Activated T-cell treated with anti-CD3 and anti-CD28 coated beads, Interleukin-2, amount 50 U/mL, for 24 hours (primary cell): ENCODE data around the gene CSNK2A1.
"Not testable (repeated sequence)": the region's sequence is repeated elsewhere in the genome, so short reads cannot be mapped to it uniquely, and the experiment has no call there.

Experiments
- DNase-seq: peaks from one replicate; pipeline ENCODE4 v3.0.0-alpha.2; 2020
- H3K27ac Mint-ChIP-seq: 2 replicates; pipeline ENCODE4 v1.8.0; 2020; ENCODE audit warnings: mild to moderate bottlenecking, mixed read lengths
- H3K27me3 Mint-ChIP-seq: 2 replicates; pipeline ENCODE4 v1.8.0; 2020; ENCODE audit warnings: mixed read lengths
- H3K36me3 Mint-ChIP-seq: 2 replicates; pipeline ENCODE4 v1.8.0; 2020; ENCODE audit warnings: low read depth, mixed read lengths
- H3K4me1 Mint-ChIP-seq: 2 replicates; pipeline ENCODE4 v1.8.0; 2020; ENCODE audit warnings: low read depth, mixed read lengths
- H3K4me3 Mint-ChIP-seq: 2 replicates; pipeline ENCODE4 v1.8.0; 2020; ENCODE audit warnings: mild to moderate bottlenecking, moderate library complexity, mixed read lengths
- H3K9me3 Mint-ChIP-seq: 2 replicates; pipeline ENCODE4 v1.8.0; 2020; ENCODE audit warnings: mixed read lengths

Gene CSNK2A1

DNA sequence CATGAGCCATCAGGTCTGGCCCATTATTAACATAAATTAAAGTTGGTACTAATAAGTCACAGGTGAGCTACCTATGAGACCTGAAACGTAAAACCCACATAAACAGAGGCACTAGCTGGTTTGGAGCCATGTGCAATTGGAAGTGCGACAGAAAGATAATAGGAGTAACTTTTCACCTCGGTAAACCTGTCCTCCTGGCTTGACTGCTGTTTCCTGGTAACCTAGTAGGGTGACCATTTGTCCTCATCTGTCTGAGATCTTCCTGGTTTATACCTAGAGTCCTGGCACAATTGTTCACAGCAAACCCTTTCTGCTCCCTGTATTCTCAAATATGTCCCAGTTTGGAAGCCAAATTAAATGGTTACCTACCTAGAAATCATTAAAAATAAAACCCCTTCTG, 88.6 kb downstream of the CSNK2A1 start:
- Mint-ChIP-seq H3K36me3 (peaks cover 44% of the 10 kb centered on the region), H3K4me1 (peaks cover 47% of the 10 kb centered on the region), H3K9me3 (no peaks in the 10 kb centered on the region), H3K27me3 (no peaks in the 10 kb centered on the region), H3K27ac (no peak overlapping the region), H3K4me3 (no peak overlapping the region)
- no peak for DNase-seq

DNA sequence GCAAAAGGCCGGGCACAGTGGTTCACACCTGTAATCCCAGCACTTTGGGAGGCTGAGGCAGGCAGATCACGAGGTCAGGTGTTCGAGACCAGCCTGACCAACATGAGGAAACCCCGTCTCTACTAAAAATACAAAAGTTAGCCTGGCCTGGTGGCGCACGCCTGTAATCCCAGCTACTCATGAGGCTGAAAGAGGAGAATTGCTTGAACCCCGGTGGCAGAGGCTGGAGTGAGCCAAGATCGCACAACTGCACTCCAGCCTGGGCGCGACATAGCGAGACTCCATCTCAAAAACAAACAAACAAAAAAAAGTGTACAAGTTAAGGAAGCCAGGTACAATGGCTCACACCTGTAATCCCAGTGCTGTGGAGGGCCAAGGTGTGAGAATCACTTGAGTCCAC, 91.6 kb downstream of the CSNK2A1 start:
- H3K27me3 Mint-ChIP-seq, H3K27ac Mint-ChIP-seq, DNase-seq, H3K4me3 Mint-ChIP-seq, H3K9me3 Mint-ChIP-seq: not testable (repeated sequence)
- Mint-ChIP-seq H3K4me1 (peaks cover 33% of the 10 kb centered on the region), H3K36me3 (peaks cover 37% of the 10 kb centered on the region)

DNA sequence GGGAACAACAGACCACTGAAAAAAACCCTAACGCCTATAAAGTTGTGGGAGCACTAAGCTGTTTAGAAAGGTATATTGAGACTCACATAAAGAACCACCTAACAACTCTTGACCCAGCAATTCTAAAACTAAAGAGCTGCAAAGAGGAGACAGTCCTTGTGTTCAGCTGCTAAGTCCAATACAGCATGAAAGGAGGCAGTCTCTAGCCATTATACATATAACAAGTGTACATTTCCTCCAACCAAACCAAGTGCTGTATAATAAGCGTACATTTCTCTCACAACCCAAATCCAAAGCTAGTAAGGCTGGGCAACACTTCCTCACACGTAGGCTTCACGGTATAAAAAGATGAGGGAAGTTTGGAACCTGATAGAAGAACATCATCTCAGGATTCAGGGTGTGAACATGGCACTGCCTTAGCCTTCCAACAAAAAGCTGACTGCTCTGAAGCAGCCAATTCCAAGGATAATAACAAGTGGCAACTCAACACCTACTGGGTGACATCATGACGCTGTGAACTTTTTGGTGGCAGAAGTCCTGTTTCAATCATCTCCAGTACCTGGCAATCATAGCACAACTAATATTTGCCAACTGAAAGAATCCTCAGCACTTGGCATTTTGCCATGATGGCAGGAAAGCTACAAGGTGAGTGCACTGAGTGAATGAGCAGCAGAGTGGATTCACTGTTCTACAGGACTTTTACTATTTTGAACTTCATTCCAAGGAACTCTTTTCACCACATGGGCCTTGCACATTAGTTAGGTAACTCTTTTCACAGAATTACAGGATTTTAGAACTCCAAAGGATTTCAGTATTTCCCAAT, 97.9 kb downstream of the CSNK2A1 start:
- Mint-ChIP-seq H3K27me3 (no peaks in the 10 kb centered on the region), H3K4me1 (peaks cover 30% of the 10 kb centered on the region), H3K4me3 (no peak overlapping the region), H3K9me3 (no peaks in the 10 kb centered on the region), H3K27ac (peak overlapping the region; percentile 26), H3K36me3 (peaks cover 74% of the 10 kb centered on the region)
- no peak for DNase-seq

DNA sequence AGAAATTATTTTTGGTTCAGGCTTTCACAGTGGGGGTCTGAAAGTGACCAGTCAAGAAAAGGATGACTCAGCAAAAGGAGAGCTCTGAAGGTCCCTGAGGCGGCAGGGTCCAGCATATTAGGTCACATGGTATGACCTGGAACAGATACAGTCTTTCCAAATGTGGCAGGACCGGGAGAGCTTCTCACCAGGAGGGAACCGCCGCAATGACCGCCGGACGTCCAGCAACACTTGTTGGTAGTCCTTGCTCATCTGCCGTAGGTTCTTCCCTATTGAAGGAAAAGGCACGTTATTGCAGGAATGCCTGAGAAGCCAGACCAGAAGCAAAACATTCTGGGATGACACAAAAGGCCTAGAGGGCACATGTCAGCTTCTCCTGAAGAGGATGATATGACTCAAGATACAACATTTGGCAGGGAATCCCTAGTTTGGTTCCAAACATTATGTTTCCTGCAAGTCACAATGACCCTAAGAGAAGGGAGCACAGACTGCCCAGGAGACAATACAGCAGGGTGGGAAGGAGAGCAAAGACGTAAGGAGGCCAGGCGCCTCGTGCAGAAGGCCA, 98.6 kb downstream of the CSNK2A1 start:
- H3K4me1 Mint-ChIP-seq, result peaks cover 32% of the 10 kb centered on the region
- H3K27me3 Mint-ChIP-seq, result no peaks in the 10 kb centered on the region
- H3K27ac Mint-ChIP-seq, result peak overlapping the region; percentile 26
- no peaks in the 10 kb centered on the region for H3K9me3 Mint-ChIP-seq
- H3K36me3 Mint-ChIP-seq, result peaks cover 80% of the 10 kb centered on the region
- no peak overlapping the region for H3K4me3 Mint-ChIP-seq
- no peak for DNase-seq

DNA sequence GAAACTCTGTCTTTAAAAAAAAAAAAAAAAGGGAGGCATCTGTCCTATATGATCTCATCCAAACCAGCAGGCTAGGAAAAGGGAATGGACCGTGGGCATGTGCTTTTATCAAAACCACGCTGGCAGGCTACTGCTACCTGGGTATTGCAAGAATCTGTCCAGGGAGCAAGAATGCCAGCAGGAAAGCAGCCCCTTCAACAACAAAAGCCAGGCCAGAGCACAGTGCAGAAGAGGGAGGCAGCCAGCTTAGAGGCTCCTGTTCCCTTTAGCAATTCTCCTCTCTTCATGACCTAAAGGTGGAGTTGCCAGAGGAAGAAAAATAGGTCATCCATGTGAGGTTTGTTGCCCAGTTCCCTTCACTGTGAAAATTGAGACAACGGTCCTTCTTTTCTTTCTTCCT, 99.5 kb downstream of the CSNK2A1 start:
- H3K36me3 Mint-ChIP-seq, result peaks cover 83% of the 10 kb centered on the region
- no peak for DNase-seq
- no peak overlapping the region for H3K27ac Mint-ChIP-seq
- no peak overlapping the region for H3K4me3 Mint-ChIP-seq
- H3K27me3 Mint-ChIP-seq, result no peaks in the 10 kb centered on the region
- H3K9me3 Mint-ChIP-seq, result no peaks in the 10 kb centered on the region
- peaks cover 35% of the 10 kb centered on the region for H3K4me1 Mint-ChIP-seq

GRCh38 chr20:443223-443775, 100.3 kb downstream of the CSNK2A1 start:
- no peaks in the 10 kb centered on the region for H3K9me3 Mint-ChIP-seq
- H3K4me1 Mint-ChIP-seq, result peaks cover 43% of the 10 kb centered on the region
- no peak overlapping the region for H3K4me3 Mint-ChIP-seq
- H3K27me3 Mint-ChIP-seq, result no peaks in the 10 kb centered on the region
- no peak overlapping the region for H3K27ac Mint-ChIP-seq
- DNase-seq, result no peak
- peaks cover 91% of the 10 kb centered on the region for H3K36me3 Mint-ChIP-seq

GRCh38 chr20:440636-441035, 103.0 kb downstream of the CSNK2A1 start:
- no peaks in the 10 kb centered on the region for H3K27me3 Mint-ChIP-seq
- DNase-seq, result no peak
- H3K27ac Mint-ChIP-seq, result no peak overlapping the region
- peaks cover 98% of the 10 kb centered on the region for H3K36me3 Mint-ChIP-seq
- no peaks in the 10 kb centered on the region for H3K9me3 Mint-ChIP-seq
- peaks cover 52% of the 10 kb centered on the region for H3K4me1 Mint-ChIP-seq
- H3K4me3 Mint-ChIP-seq, result no peak overlapping the region

DNA sequence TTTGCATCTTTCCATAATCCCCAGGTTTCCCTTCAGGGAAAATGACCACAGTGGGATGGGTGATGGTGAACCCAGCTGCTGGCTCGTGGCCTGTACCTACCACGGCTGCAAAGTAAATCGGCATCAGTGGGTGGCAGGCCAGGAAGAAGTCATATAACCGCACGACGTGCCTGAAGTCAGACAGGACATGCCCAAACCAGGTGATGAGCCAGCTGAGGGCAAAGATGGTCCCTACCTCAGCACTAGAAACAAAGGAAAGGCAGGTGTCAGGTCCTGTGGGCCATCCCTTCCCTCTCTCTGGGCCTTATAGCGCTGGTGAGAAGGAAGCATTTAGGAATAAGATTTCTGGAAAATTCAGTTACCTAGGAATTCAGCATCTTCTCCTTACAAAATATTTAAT, 103.4 kb downstream of the CSNK2A1 start:
- Mint-ChIP-seq H3K27me3 (no peaks in the 10 kb centered on the region), H3K9me3 (no peaks in the 10 kb centered on the region), H3K27ac (peak overlapping the region; percentile 93), H3K4me1 (peaks cover 57% of the 10 kb centered on the region), H3K4me3 (no peak overlapping the region), H3K36me3 (peaks cover 98% of the 10 kb centered on the region)
- DNase-seq, result no peak

DNA sequence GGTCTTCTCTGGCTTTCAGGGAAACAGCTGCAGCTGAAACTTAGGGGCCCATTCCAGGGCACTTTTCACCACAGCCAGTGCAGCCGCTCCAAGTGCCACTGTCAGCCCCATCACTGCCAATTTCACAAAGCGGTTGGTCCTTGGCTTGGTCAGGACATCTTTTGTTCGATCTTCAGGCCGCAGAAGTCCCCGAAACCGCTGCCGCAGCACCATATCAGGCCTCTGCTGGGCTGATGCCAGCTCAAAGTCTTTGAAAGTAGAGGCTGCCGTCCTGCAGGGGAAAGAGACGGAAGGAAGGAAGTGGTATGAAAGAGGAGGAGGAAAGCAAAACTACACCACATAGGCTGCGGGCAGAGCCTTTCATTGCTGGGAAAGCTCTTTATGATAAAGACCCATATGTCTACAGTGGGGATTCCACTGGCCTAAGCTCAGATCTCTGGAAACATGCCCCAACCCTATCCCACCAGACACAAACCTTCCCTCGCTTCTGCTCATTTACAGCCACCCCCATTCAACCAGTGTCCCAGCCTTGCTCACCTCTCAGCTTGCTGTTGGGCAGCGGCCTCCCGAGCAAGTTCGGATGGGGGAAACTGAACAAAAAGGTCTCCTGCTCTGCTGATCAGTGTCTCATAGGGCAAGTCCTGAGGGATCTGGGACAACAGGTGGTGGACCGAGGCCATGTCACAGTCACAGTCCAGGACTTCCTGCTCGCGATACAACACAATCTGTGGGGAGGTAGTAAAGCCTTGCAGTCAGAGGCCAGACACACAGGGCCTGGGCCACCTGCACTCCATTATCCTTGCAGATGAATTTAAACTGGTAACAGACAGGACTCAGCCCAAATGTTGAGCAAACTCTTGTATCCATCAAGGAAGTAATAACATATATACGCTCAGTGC, 104.8 kb downstream of the CSNK2A1 start:
- peak; percentile 67 for DNase-seq
- Mint-ChIP-seq H3K9me3 (no peaks in the 10 kb centered on the region), H3K36me3 (peaks cover 98% of the 10 kb centered on the region), H3K27me3 (no peaks in the 10 kb centered on the region), H3K4me1 (peaks cover 70% of the 10 kb centered on the region), H3K27ac (peak overlapping the region; percentile 93), H3K4me3 (peak overlapping the region; percentile 66)

DNA sequence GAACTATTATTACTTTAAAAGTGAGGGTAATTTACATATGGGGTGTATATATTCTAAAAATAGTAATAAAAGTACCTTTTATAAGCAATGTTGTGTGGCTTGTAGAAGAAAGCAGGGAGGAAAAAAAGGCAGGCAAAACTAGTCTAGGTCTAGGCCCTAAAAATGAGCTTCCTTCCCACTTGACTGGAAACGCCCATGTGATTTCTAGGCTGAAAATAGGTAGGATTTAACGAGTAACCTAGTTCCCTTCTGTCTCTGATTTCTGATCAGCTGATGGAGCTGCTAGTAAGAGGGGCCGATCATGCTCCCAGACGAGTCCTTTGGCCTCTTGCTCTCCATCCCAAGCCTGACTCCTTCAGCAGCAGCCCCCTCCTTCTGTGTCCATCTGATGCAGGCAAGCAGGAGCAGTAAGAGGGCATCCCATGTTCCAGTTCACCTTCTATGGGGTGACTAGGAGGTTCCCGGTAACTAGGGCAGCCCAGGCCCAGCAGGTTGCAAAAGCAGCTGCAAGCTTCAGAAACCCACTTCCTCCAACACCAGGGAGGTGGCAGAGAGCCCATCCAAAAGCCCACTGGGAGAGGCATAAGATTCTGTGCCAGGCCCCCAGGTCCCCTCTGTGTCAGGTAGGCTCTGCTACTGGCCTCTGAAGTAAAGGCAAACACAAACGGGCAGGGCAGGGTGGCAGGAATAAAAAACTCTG, 105.7 kb downstream of the CSNK2A1 start:
- Mint-ChIP-seq H3K27me3 (no peaks in the 10 kb centered on the region), H3K4me1 (peaks cover 79% of the 10 kb centered on the region), H3K36me3 (peaks cover 98% of the 10 kb centered on the region), H3K27ac (peak overlapping the region; percentile 93), H3K4me3 (peak overlapping the region; percentile 66), H3K9me3 (no peaks in the 10 kb centered on the region)
- no peak for DNase-seq

GRCh38 chr20:436476-436875, 107.1 kb downstream of the CSNK2A1 start:
- Mint-ChIP-seq H3K27me3 (no peaks in the 10 kb centered on the region), H3K27ac (no peak overlapping the region)

GRCh38 chr20:435558-435957, 108.0 kb downstream of the CSNK2A1 start:
- Mint-ChIP-seq H3K27ac (no peak overlapping the region), H3K9me3 (no peaks in the 10 kb centered on the region), H3K4me3 (no peak overlapping the region), H3K4me1 (peaks cover 95% of the 10 kb centered on the region), H3K36me3 (peaks cover 96% of the 10 kb centered on the region), H3K27me3 (no peaks in the 10 kb centered on the region)
- no peak for DNase-seq

More at GRCh38 chr20:436476-436875, 107.1 kb downstream of the CSNK2A1 start:
- DNase-seq, result no peak
- peaks cover 94% of the 10 kb centered on the region for H3K4me1 Mint-ChIP-seq
- H3K4me3 Mint-ChIP-seq, result no peak overlapping the region
- peaks cover 96% of the 10 kb centered on the region for H3K36me3 Mint-ChIP-seq
- no peaks in the 10 kb centered on the region for H3K9me3 Mint-ChIP-seq

DNA sequence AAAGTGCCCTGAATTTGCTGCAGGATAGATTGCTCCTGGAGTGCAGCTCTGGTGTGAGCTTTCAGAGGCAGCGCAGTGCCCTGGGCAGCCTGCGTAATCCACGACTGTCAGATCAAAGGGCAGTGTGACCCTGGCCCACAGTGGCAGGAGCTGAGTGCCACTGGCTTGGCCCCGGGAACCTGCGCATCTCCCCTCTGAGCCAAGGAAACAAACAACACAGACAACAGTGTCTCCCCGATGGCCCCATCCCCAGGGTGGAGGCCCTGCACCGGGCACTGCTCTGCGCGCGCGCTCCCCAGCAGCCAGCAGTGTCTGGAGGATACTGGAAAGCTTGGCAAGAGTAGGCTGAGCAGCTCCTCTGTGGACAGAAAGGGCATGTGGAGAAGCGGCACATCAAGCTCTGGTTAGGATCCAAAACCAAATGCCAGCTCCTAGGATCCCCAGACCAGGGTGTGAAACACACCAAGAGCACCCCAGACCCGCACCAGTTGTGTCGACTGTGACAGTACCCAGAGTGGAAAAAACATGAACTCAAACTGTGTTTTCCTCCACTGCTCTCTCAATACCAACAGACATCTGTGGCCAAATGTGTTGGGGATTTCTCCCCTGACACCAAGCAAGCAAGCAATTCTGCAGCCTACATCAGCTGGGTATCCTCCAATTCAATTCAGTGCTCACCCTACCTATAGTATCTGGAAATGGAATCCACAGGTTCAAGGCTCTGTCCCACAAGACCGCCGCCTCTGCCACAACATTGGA, 108.8 kb downstream of the CSNK2A1 start:
- Mint-ChIP-seq H3K36me3 (peaks cover 96% of the 10 kb centered on the region), H3K27ac (peak overlapping the region; percentile 93), H3K9me3 (no peaks in the 10 kb centered on the region), H3K4me1 (peaks cover 93% of the 10 kb centered on the region), H3K4me3 (peak overlapping the region; percentile 50), H3K27me3 (no peaks in the 10 kb centered on the region)
- no peak for DNase-seq
